NCI-H524 (cell line): ENCODE data around the gene TCEA3.

Experiments
- DNase-seq, 2 experiments: peaks; one replicate each; lab custom pipeline; 2025; lab: John Stamatoyannopoulos, UW

Gene TCEA3

DNA sequence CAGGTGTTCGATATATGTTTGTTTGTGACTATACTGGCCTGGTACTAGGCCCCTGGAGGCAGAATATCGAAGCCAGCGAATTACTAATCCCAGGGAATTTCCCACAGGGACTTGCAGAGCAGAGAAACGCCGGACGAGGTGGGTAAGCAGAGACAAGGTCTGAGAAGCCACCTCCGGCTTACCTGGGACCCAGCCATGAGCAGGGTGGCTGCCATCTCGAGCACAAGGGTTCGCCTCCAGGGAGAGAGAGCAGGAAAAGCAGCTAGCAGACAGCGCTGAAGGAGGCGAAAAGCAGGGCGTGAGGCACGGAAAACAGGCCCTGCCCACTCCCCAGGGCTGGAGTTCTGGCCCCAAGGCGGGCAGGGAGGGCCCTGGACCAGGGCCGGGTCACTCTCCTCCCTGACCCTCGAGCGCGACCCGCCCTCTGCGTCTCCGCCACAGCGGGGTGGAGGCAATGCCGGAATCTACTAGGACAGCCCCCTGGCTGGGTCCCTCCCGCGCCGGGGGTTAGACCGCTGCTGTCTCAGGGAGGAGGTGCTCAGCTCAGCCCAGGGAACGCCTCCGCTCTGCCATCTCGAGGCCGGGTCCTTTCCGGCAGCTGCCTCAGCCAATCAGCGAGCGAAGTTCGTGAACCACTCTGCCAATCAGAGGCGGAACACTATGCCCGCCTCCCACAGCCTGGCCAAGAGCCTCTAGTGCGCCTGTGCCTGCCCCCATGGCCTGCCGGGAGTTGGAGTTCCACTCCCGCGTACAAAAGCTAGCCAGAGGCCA is 56.6 kb downstream of the TCEA3 start:
- DNase-seq: peak; percentile 95 to 97

DNA sequence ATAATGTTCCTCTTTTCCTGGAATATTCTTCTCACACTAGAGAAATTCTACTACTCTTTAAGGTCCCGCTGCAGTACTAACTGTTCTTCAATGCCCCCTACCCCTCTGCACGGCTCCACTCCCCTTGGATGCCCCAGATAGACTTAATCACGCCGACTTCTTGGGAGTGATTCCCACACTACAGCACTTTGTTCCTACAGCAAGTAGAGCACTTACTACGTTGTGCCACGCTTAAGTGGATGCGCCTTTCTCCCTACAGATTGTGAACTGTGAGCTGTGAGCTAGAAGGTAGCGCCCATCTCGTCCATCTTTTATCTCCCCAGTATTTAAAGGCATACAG is 57.1 kb downstream of the TCEA3 start:
- DNase-seq: no peak

- no peak for DNase-seq
These were observed 58.0 kb downstream of the TCEA3 start for GRCh38 chr1:23366598-23366997.

DNA sequence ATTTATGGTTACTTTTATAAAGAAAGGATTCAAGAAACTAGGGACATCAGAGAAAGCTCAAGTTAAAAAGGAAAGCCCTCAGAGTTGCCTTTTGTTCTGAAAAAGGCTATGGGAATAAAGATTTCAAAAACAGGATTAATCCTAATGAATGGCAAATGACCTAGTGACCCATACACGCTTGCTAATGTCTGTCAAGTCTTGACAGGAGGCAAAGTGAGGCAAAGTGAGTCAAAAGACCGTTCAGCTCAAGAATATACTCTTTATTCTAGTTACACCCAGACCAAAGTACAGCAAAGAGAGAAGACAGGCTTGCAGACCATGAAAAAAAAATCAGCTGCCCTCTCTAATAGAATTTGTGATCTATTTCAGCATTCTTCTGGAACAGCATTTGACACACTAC is 58.4 kb downstream of the TCEA3 start:
- DNase-seq: no peak

- DNase-seq: no peak
These were observed 62.3 kb downstream of the TCEA3 start for GRCh38 chr1:23362218-23362713.

GRCh38 chr1:23358310-23358875 is 66.2 kb downstream of the TCEA3 start:
- no peak for DNase-seq

DNA sequence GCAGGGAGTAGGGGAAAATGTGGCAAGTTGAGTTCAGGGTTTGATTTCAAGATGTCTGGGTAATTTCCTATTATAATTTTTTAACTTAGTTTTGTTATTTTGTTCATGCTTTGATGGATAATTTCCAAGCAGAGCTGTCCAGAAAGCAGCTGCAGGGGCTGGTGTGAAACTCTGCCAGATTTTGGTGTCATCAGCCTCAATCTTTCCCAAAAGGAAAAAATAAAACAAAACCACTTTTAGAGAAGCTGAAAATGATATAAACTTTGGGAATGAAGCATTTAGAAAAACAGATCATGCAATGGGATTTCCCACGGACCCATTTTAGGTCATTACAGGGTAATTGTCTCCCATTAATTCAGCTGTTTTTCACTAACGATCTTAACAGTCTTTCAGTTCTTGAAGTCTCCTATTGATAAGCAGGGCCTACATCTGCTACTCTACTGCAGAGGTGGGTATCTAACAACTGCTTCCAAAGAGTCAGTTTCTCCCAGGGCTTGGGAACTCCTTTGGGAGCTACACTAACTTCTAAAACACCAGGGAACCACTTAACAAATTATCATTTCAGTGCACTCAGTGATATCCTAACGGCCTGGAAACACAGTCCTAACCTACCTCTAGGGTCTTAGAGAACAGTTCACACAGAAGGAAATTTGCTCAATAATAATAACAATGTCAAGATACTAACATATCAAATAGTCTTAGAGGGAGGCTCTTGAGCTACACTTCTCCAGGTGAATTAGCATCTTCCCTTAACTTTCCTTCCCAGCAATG is 67.2 kb downstream of the TCEA3 start:
- no peak for DNase-seq

DNA sequence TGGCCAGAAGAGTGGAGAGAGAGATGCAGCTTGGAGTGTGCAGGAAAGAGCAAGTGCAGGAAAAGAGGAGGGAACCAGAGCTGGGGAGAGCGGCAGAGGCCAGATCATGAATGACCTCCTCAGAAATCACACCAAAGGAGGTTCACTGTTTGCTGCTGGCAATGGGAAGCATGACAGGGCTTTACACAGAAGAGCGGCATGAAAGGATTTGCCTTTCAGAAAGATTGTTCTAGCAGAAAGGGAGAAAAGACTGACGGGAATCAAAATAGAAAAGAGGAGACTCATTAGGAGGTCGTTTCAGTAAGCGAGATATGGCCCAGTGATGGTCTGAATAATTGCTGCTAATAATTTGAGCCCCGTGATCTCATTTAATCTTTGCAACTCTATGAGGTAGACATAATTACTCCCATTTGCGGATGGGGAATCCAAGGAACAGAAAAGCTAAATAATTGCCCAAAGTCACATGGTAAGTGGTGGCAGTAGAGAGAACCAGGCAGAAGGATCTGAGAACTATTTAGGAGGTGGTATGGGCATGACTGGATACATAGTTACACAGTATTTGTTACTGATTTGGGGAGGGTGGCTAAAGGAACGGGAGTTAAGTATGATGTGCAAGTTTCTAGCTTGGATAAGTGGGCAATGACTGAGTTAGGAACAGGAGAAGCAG is 67.9 kb downstream of the TCEA3 start:
- DNase-seq: no peak

GRCh38 chr1:23354245-23354644 is 70.3 kb downstream of the TCEA3 start:
- no peak for DNase-seq

- no peak for DNase-seq
These were observed 72.4 kb downstream of the TCEA3 start for GRCh38 chr1:23352096-23352695.

- DNase-seq: no peak
These were observed 78.6 kb downstream of the TCEA3 start for GRCh38 chr1:23345920-23346319.

DNA sequence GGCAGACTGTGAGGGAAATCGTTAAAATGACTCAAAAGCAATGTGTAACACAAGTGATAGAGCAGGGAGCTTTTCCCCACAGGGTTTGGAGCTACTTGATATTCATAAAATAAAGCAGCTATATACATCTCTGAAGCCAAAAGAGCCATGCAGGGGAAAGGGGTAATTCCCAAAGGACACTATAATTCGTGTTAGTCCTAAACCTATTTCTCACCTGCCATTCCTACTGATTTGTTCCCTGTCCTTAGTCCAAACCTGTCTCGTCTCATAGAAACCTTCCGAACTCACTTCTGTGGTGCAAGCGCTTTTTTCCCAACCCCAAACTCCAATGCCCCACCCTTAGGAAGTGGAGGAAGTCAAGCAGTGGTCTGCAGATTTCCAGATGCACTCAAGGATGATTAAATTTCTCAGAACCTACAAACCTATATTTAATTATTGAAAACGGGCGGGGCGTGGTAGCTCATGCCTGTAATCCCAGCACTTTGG is 79.5 kb downstream of the TCEA3 start:
- DNase-seq: peak in 1 of 2 experiments; percentile 42

GRCh38 chr1:23344111-23344986 is 80.2 kb downstream of the TCEA3 start, which contains the start of gene HNRNPR:
Gene HNRNPR, minus strand, starts transcription at chr1:23344284. Its CDS starts 3,276 bp downstream, at chr1:23341008.
- peak; percentile 98 to 99 for DNase-seq

GRCh38 chr1:23343221-23344110 is 81.1 kb downstream of the TCEA3 start:
- peak; percentile 36 to 40 for DNase-seq

DNA sequence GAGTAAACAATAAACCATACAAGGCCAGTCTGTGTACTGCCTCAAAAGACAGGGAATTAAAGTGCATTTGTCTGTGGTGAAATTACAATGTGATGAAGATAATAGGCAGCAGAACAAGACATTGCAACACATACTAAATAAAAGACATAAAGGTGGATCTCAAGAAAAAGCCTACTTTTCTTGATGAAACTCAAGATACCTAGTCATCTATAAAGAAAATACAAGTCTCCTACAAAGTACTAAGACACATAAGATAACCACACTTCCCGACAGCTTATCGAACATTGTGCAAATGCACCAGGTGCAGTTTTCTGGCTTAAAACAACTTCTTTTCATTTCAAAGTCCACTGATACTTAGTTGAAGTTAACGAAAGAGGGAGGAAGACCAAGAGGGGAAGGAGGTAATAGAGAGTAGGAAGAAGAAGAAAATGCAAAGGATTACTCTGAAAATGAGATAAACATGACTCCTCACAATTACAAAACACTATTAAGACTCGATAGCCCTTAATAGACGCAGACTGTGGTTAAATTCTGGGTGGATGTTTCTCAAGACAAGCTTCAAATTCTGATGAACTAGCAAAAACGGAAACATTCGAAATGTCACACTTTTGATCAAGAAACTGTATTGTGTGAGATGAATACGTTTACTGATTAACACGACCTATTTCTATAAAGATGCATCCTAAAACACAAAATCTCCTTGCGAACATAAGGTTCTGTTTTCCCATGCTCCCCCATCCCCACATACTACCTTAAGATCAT is 82.4 kb downstream of the TCEA3 start:
- no peak for DNase-seq

GRCh38 chr1:23339632-23340031 is 84.9 kb downstream of the TCEA3 start:
- DNase-seq: no peak

DNA sequence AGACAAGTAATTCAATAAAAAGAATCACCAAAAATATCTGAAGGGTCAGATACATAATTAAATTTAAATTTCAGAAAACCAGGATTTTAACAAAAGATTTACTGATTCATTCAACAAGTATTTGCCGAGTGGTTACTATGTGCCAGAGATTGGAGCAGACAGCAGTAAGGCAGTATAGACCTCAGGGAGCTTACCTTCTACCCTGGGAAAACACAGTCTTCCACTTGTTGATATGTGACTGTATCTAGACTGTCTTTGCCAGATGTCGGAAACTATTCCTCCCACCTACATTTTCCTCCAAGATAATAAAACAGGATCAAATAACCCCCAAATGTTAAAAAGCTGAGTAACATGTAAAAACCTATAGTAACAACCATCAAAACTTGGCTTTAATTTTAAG is 86.7 kb downstream of the TCEA3 start:
- no peak for DNase-seq

DNA sequence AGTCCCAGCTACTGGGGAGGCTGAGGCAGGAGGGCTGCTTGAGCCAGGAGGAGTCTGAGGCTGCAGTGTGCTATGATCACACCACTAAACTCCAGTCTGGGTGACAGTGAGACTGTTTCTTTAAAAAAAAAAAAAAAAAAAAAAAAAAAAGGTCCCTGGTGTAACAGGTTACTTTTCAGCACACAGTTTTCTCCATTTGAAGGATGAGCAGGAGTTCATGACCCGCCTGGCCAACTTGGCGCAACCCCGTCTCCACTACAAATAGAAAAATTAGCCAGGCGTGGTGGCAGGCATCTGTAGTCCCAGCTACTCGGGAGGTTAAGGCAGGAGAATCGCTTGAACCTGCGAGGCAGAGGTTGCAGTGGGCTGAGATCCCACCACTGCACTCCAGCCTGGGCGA is 92.8 kb downstream of the TCEA3 start:
- no peak for DNase-seq
